ENCODE data around the gene DPH2.

GRCh38 chr1:43994071-43994470, 24.3 kb downstream of the DPH2 start:
- TF ChIP-seq POLR2AphosphoS5 (IDR thresholded peaks at IDR 0.05; ENCODE audit: low read depth, low read length), result no peak
- TF ChIP-seq TAF1 (IDR thresholded peaks at IDR 0.05; ENCODE audit: borderline replicate concordance, insufficient read depth, low read length), result no peak
- no peak for TF ChIP-seq SIN3A (IDR thresholded peaks at IDR 0.05; ENCODE audit: borderline replicate concordance, insufficient read depth, low read length)
- TF ChIP-seq, protein P1, sequence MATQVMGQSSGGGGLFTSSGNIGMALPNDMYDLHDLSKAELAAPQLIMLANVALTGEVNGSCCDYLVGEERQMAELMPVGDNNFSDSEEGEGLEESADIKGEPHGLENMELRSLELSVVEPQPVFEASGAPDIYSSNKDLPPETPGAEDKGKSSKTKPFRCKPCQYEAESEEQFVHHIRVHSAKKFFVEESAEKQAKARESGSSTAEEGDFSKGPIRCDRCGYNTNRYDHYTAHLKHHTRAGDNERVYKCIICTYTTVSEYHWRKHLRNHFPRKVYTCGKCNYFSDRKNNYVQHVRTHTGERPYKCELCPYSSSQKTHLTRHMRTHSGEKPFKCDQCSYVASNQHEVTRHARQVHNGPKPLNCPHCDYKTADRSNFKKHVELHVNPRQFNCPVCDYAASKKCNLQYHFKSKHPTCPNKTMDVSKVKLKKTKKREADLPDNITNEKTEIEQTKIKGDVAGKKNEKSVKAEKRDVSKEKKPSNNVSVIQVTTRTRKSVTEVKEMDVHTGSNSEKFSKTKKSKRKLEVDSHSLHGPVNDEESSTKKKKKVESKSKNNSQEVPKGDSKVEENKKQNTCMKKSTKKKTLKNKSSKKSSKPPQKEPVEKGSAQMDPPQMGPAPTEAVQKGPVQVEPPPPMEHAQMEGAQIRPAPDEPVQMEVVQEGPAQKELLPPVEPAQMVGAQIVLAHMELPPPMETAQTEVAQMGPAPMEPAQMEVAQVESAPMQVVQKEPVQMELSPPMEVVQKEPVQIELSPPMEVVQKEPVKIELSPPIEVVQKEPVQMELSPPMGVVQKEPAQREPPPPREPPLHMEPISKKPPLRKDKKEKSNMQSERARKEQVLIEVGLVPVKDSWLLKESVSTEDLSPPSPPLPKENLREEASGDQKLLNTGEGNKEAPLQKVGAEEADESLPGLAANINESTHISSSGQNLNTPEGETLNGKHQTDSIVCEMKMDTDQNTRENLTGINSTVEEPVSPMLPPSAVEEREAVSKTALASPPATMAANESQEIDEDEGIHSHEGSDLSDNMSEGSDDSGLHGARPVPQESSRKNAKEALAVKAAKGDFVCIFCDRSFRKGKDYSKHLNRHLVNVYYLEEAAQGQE (IDR thresholded peaks at IDR 0.05; ENCODE audit: insufficient read depth in 1 of 2, low read depth in 2 of 2, low read length in 2 of 2), result no peak
- TF ChIP-seq FOXP2 (optimal IDR thresholded peaks at IDR 0.05; ENCODE audit: borderline replicate concordance, extremely low read depth, extremely low read length, insufficient read depth), result no peak

Measured in PFSK-1 (cell line).